GM19328 (cell line): ENCODE data around the gene TIMP2.
"Not testable (repeated sequence)": the region's sequence is repeated elsewhere in the genome, so short reads cannot be mapped to it uniquely, and the experiment has no call there.

ENCODE experiments used
- ATAC-seq: cut with Tn5 transposase; IDR thresholded peaks from one replicate; pipeline ENCODE4 v1.9.1; 2021; ENCODE audit warnings: mild to moderate bottlenecking, moderate library complexity; ENCODE audit not compliant: unreplicated experiment

The TIMP2 gene

GRCh38 chr17:78873519-78874340 is 51.5 kb downstream of the TIMP2 start:
- no peak for ATAC-seq

- no peak for ATAC-seq
These were observed 52.7 kb downstream of the TIMP2 start for GRCh38 chr17:78872486-78872885.

GRCh38 chr17:78870621-78871020 is 54.6 kb downstream of the TIMP2 start:
- ATAC-seq = no peak

GRCh38 chr17:78868391-78868790 is 56.8 kb downstream of the TIMP2 start:
- no peak for ATAC-seq

- ATAC-seq = not testable (repeated sequence)
These were observed 58.1 kb downstream of the TIMP2 start for GRCh38 chr17:78867046-78867445.

- no peak for ATAC-seq
These were observed 59.4 kb downstream of the TIMP2 start for GRCh38 chr17:78865682-78866390.

GRCh38 chr17:78864117-78864516 is 61.1 kb downstream of the TIMP2 start:
- ATAC-seq = no peak

- ATAC-seq = no peak
These were observed 62.8 kb downstream of the TIMP2 start for GRCh38 chr17:78862073-78863023.

GRCh38 chr17:78861229-78861628 is 64.0 kb downstream of the TIMP2 start:
- ATAC-seq = no peak

- no peak for ATAC-seq
These were observed 66.1 kb downstream of the TIMP2 start for GRCh38 chr17:78859051-78859450.

- ATAC-seq = no peak
These were observed 67.9 kb downstream of the TIMP2 start for GRCh38 chr17:78857266-78857665.

GRCh38 chr17:78855561-78856165 is 69.5 kb downstream of the TIMP2 start:
- no peak for ATAC-seq

- ATAC-seq = no peak
These were observed 70.7 kb downstream of the TIMP2 start for GRCh38 chr17:78854508-78854907.

- no peak for ATAC-seq
These were observed 71.2 kb downstream of the TIMP2 start for GRCh38 chr17:78853926-78854394.

- no peak for ATAC-seq
These were observed 72.5 kb downstream of the TIMP2 start for GRCh38 chr17:78852709-78853121.

- ATAC-seq = no peak
These were observed 76.2 kb downstream of the TIMP2 start for GRCh38 chr17:78849026-78849425.

GRCh38 chr17:78847052-78847451 is 78.1 kb downstream of the TIMP2 start:
- no peak for ATAC-seq

GRCh38 chr17:78844301-78845005 is 80.7 kb downstream of the TIMP2 start:
- no peak for ATAC-seq

- no peak for ATAC-seq
These were observed 82.2 kb downstream of the TIMP2 start for GRCh38 chr17:78842881-78843565.
